HEK293 (cell line): Measurements from ENCODE around the gene E4F1.

ENCODE experiments used
- CTCF ChIA-PET: fragments of 350-600 bp; formaldehyde crosslinking; extraction: SDS; loops from one replicate; lab custom pipeline; 2021; ENCODE audit warnings: antibody characterized with exemption; lab: Yijun Ruan, JAX
- POLR2A ChIA-PET: fragments of 300-600 bp; formaldehyde crosslinking; extraction: SDS; loops from one replicate; lab custom pipeline; 2020; ENCODE audit warnings: antibody characterized with exemption, inconsistent platforms; lab: Yijun Ruan, JAX
- H3K27ac ChIP-seq: fragments of 200-500 bp; sonication (Bioruptor generic); 2 replicates; pipeline ENCODE4 v1.5.1; 2014; ENCODE audit warnings: low read depth, low read length, control low read depth, inconsistent platforms; ENCODE audit errors: extremely low read depth
- H3K36me3 ChIP-seq, 2 experiments: fragments of 200-500 bp in 1 of 2; sonication (Bioruptor generic) in 1 of 2; 1 replicate in 1 of 2; 2 replicates in 1 of 2; pipeline ENCODE4 v1.5.1; 2014 to 2017; ENCODE audit warnings: inconsistent platforms in 2 of 2, low read length in 2 of 2; ENCODE audit not compliant: control insufficient read depth in 2 of 2, insufficient read depth in 1 of 2
- H3K4me1 ChIP-seq: fragments of 200-500 bp; sonication (Bioruptor generic); 2 replicates; pipeline ENCODE4 v1.5.1; 2014; ENCODE audit warnings: mild to moderate bottlenecking, low read length, inconsistent platforms; ENCODE audit not compliant: control insufficient read depth, insufficient read depth
- H3K4me3 ChIP-seq: 2 replicates; pipeline ENCODE4 v1.5.1; 2011; ENCODE audit warnings: low read depth, mild to moderate bottlenecking, control low read depth, low read length, moderate library complexity
- H3K9me3 ChIP-seq: fragments of 200-500 bp; sonication (Bioruptor generic); 2 replicates; pipeline ENCODE4 v1.5.1; 2014; ENCODE audit warnings: low read depth, low read length, inconsistent platforms; ENCODE audit not compliant: control insufficient read depth, insufficient read depth
- BCL11B ChIP-seq: fragments of 450-650 bp; formaldehyde crosslinking; IDR thresholded peaks from 2 replicates; pipeline ENCODE4 v1.5.1; 2016; ENCODE audit warnings: low read depth, missing biosample characterization, missing genetic modification characterization
- KLF1 ChIP-seq: fragments of 450-650 bp; formaldehyde crosslinking; IDR thresholded peaks from 2 replicates; pipeline ENCODE4 v1.5.1; 2016; ENCODE audit warnings: missing biosample characterization, missing genetic modification characterization
- KLF8 ChIP-seq: fragments of 450-650 bp; formaldehyde crosslinking; IDR thresholded peaks from 2 replicates; pipeline ENCODE4 v1.5.1; 2016; ENCODE audit warnings: missing biosample characterization, missing genetic modification characterization
- KLF9 ChIP-seq: fragments of 450-650 bp; formaldehyde crosslinking; IDR thresholded peaks from 2 replicates; pipeline ENCODE4 v1.5.1; 2016; ENCODE audit warnings: missing biosample characterization, missing genetic modification characterization, low read depth
- SCRT2 ChIP-seq: fragments of 450-650 bp; formaldehyde crosslinking; IDR thresholded peaks from 2 replicates; pipeline ENCODE4 v1.5.1; 2016; ENCODE audit warnings: missing biosample characterization, missing genetic modification characterization
- SP2 ChIP-seq: fragments of 450-650 bp; formaldehyde crosslinking; IDR thresholded peaks from 2 replicates; pipeline ENCODE4 v1.5.1; 2016; ENCODE audit warnings: missing biosample characterization, missing genetic modification characterization
- SP3 ChIP-seq: fragments of 450-650 bp; formaldehyde crosslinking; IDR thresholded peaks from 2 replicates; pipeline ENCODE4 v1.5.1; 2016; ENCODE audit warnings: missing biosample characterization, missing genetic modification characterization
- ZBTB48 ChIP-seq: fragments of 450-650 bp; formaldehyde crosslinking; IDR thresholded peaks from 2 replicates; pipeline ENCODE4 v1.5.1; 2016; ENCODE audit warnings: missing biosample characterization, missing genetic modification characterization
- ZFHX2 ChIP-seq: fragments of 450-650 bp; formaldehyde crosslinking; conservative IDR thresholded peaks from 2 replicates; pipeline ENCODE4 v1.5.1; 2016; ENCODE audit warnings: missing biosample characterization, missing genetic modification characterization
- ZFP37 ChIP-seq: fragments of 450-650 bp; formaldehyde crosslinking; IDR thresholded peaks from 2 replicates; pipeline ENCODE4 v1.5.1; 2016; ENCODE audit warnings: missing biosample characterization, missing genetic modification characterization
- ZNF16 ChIP-seq: fragments of 450-650 bp; formaldehyde crosslinking; IDR thresholded peaks from 2 replicates; pipeline ENCODE4 v1.5.1; 2016; ENCODE audit warnings: low read depth, missing biosample characterization, missing genetic modification characterization
- ZNF335 ChIP-seq: fragments of 450-650 bp; formaldehyde crosslinking; conservative IDR thresholded peaks from 2 replicates; pipeline ENCODE4 v1.5.1; 2016; ENCODE audit warnings: missing biosample characterization, missing genetic modification characterization
- ZNF561 ChIP-seq: fragments of 450-650 bp; IDR thresholded peaks from 2 replicates; pipeline ENCODE4 v1.5.1; 2018; ENCODE audit warnings: missing biosample characterization, missing genetic modification characterization, borderline replicate concordance
- ZNF600 ChIP-seq: fragments of 450-650 bp; formaldehyde crosslinking; IDR thresholded peaks from 2 replicates; pipeline ENCODE4 v1.5.1; 2016; ENCODE audit warnings: missing biosample characterization, missing genetic modification characterization
- TF ChIP-seq, protein P1 (sequence below): fragments of 450-650 bp; formaldehyde crosslinking; IDR thresholded peaks from 2 replicates; pipeline ENCODE4 v1.5.1; 2016; ENCODE audit warnings: missing biosample characterization, missing genetic modification characterization
- TF ChIP-seq, protein P2 (sequence below): fragments of 450-650 bp; formaldehyde crosslinking; IDR thresholded peaks from 2 replicates; pipeline ENCODE4 v1.5.1; 2016; ENCODE audit warnings: missing biosample characterization, missing genetic modification characterization, low read depth
- TF ChIP-seq, protein P3 (sequence below): fragments of 450-650 bp; formaldehyde crosslinking; IDR thresholded peaks from 2 replicates; pipeline ENCODE4; 2016; ENCODE audit warnings: missing biosample characterization, missing genetic modification characterization
- TF ChIP-seq, protein P4 (sequence below): fragments of 450-650 bp; formaldehyde crosslinking; IDR thresholded peaks from 2 replicates; pipeline ENCODE4 v1.5.1; 2016; ENCODE audit warnings: missing biosample characterization, missing genetic modification characterization
- TF ChIP-seq, protein P5 (sequence below): fragments of 450-650 bp; formaldehyde crosslinking; IDR thresholded peaks from 2 replicates; pipeline ENCODE4 v1.5.1; 2016; ENCODE audit warnings: missing biosample characterization, missing genetic modification characterization

The E4F1 gene

DNA sequence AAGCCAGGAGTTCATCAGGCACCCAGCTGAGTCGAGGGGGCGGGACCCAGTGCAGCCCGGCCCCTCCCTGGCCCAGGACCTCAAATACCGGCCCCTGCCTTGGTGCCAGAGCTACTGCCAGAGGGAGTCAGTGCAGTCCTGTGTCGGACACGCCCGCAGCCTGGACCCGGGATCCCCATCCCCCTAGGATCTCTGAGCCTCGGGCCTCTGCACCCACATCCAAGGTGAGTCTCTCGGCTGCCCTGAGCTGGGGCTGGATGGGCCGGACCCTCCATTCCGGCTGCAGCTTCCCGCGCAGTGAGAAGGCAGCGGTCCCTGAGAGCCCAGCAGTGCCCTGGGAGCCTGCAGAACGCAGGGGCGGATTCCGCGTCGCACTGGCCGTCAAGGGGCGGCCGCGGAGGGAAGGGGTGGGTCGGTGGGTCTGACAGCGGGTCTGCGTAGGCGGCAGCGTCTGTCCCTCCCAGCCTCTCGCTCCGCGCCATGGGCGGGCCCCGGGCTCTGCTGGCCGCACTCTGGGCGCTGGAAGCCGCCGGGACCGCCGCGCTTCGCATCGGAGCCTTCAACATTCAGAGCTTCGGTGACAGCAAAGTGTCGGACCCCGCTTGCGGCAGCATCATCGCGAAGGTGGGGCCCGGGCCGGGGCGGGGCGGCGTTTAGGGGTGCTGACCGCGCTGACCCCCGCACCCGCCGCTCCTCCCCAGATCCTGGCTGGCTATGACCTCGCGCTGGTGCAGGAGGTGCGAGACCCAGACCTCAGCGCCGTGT is 13.1 kb downstream of the E4F1 start, which contains the start of gene DNASE1L2 (continued):
- TF ChIP-seq ZNF561 (tag by site-specific recombination) (no peak), ZFP37 (tag by site-specific recombination) (0 out of 2 replicates have a peak, but pooled peaks have one; percentile 28), ZNF335 (peak; percentile 43), BCL11B (tag by site-specific recombination) (peak; percentile 15; the same call in 1 of the 2 replicates), ZFHX2 (tag by site-specific recombination) (0 out of 2 replicates have a peak, but pooled peaks have one; percentile 19), ZBTB48 (tag by site-specific recombination) (peak; percentile 58), KLF1 (tag by site-specific recombination) (peak; percentile 54), SP3 (tag by site-specific recombination) (peak; percentile 41), KLF9 (peak; percentile 71), ZNF600 (peak; percentile 99), SP2 (tag by site-specific recombination) (peak; percentile 26)
- TF ChIP-seq, protein P1, sequence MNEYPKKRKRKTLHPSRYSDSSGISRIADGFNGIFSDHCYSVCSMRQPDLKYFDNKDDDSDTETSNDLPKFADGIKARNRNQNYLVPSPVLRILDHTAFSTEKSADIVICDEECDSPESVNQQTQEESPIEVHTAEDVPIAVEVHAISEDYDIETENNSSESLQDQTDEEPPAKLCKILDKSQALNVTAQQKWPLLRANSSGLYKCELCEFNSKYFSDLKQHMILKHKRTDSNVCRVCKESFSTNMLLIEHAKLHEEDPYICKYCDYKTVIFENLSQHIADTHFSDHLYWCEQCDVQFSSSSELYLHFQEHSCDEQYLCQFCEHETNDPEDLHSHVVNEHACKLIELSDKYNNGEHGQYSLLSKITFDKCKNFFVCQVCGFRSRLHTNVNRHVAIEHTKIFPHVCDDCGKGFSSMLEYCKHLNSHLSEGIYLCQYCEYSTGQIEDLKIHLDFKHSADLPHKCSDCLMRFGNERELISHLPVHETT (tag by site-specific recombination): 0 out of 2 replicates have a peak, but pooled peaks have one; percentile 19
- TF ChIP-seq, protein P2, sequence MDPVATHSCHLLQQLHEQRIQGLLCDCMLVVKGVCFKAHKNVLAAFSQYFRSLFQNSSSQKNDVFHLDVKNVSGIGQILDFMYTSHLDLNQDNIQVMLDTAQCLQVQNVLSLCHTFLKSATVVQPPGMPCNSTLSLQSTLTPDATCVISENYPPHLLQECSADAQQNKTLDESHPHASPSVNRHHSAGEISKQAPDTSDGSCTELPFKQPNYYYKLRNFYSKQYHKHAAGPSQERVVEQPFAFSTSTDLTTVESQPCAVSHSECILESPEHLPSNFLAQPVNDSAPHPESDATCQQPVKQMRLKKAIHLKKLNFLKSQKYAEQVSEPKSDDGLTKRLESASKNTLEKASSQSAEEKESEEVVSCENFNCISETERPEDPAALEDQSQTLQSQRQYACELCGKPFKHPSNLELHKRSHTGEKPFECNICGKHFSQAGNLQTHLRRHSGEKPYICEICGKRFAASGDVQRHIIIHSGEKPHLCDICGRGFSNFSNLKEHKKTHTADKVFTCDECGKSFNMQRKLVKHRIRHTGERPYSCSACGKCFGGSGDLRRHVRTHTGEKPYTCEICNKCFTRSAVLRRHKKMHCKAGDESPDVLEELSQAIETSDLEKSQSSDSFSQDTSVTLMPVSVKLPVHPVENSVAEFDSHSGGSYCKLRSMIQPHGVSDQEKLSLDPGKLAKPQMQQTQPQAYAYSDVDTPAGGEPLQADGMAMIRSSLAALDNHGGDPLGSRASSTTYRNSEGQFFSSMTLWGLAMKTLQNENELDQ (tag by site-specific recombination): no peak
- TF ChIP-seq, protein P3, sequence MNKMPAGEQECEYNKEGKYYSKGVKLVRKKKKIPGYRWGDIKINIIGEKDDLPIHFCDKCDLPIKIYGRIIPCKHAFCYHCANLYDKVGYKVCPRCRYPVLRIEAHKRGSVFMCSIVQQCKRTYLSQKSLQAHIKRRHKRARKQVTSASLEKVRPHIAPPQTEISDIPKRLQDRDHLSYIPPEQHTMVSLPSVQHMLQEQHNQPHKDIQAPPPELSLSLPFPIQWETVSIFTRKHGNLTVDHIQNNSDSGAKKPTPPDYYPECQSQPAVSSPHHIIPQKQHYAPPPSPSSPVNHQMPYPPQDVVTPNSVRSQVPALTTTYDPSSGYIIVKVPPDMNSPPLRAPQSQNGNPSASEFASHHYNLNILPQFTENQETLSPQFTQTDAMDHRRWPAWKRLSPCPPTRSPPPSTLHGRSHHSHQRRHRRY (tag by site-specific recombination): no peak

DNA sequence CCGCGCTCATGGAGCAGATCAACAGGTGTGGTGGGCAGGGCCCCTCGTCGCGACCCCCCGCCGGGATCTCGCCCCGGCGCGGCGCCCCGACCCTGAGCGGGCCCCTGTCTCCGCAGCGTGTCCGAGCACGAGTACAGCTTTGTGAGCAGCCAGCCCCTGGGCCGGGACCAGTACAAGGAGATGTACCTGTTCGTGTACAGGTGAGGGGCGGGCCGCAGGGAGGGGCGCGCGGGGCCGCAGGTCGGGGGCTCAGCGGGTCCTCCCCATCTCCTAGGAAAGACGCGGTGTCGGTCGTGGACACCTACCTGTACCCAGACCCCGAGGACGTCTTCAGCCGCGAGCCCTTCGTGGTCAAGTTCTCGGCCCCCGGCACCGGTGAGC is 13.7 kb downstream of the E4F1 start:
- H3K4me3 ChIP-seq: peak overlapping the region; percentile 31

More for the DNA sequence above, 13.7 kb downstream of the E4F1 start:
- Histone ChIP-seq H3K36me3 (peaks cover 3 to 50% of the 10 kb centered on the region in 2 experiments; a peak in 2 of 3 replicates), H3K9me3 (no peaks in the 10 kb centered on the region), H3K4me1 (peaks cover 4% of the 10 kb centered on the region; the same call in 1 of the 2 replicates), H3K27ac (peak overlapping the region; percentile 48; the same call in 1 of the 2 replicates)
- POLR2A ChIA-PET: interaction anchor here (1.0 to 5.3 kb wide), 10 partner anchors 10 to 296 kb away, joined by 3 to 48 read pairs (median 6); partner anchors contain the start of genes BRICD5, ECI1, PGP and TRAF7
- CTCF ChIA-PET: interaction anchor here (0.6 to 1.2 kb wide), 2 partner anchors 23 to 539 kb away, joined by 3 read pairs; partner anchors contain the start of gene PGP
- TF ChIP-seq KLF1 (tag by site-specific recombination): no peak
- TF ChIP-seq, protein P4, sequence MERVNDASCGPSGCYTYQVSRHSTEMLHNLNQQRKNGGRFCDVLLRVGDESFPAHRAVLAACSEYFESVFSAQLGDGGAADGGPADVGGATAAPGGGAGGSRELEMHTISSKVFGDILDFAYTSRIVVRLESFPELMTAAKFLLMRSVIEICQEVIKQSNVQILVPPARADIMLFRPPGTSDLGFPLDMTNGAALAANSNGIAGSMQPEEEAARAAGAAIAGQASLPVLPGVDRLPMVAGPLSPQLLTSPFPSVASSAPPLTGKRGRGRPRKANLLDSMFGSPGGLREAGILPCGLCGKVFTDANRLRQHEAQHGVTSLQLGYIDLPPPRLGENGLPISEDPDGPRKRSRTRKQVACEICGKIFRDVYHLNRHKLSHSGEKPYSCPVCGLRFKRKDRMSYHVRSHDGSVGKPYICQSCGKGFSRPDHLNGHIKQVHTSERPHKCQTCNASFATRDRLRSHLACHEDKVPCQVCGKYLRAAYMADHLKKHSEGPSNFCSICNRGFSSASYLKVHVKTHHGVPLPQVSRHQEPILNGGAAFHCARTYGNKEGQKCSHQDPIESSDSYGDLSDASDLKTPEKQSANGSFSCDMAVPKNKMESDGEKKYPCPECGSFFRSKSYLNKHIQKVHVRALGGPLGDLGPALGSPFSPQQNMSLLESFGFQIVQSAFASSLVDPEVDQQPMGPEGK: 0 out of 2 replicates have a peak, but pooled peaks have one; percentile 22
- peak; percentile 32; the same call in 1 of the 2 replicates for TF ChIP-seq SCRT2
- TF ChIP-seq KLF8 (tag by site-specific recombination): peak; percentile 25; the same call in 1 of the 2 replicates
- TF ChIP-seq, protein P5, sequence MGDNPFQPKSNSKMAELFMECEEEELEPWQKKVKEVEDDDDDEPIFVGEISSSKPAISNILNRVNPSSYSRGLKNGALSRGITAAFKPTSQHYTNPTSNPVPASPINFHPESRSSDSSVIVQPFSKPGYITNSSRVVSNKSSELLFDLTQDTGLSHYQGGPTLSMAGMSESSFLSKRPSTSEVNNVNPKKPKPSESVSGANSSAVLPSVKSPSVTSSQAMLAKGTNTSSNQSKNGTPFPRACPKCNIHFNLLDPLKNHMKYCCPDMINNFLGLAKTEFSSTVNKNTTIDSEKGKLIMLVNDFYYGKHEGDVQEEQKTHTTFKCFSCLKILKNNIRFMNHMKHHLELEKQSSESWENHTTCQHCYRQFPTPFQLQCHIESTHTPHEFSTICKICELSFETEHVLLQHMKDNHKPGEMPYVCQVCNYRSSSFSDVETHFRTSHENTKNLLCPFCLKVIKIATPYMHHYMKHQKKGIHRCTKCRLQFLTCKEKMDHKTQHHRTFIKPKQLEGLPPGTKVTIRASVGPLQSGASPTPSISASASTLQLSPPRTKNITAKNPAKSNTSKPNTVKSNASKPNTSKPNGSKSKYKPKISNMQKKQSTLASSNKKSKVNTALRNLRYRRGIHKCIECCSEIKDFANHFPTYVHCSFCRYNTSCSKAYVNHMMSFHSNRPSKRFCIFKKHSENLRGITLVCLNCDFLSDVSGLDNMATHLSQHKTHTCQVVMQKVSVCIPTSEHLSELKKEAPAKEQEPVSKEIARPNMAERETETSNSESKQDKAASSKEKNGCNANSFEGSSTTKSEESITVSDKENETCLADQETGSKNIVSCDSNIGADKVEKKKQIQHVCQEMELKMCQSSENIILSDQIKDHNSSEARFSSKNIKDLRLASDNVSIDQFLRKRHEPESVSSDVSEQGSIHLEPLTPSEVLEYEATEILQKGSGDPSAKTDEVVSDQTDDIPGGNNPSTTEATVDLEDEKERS: no peak
- no peak for TF ChIP-seq ZNF16 (tag by site-specific recombination)
